ENCODE measurements around the gene AMOTL2.

Gene AMOTL2

GRCh38 chr3:134378818-134379217 is 4.6 kb upstream of the AMOTL2 start:
- DNase-seq (ENCODE audit: low read depth, low spot score): no peak

DNA sequence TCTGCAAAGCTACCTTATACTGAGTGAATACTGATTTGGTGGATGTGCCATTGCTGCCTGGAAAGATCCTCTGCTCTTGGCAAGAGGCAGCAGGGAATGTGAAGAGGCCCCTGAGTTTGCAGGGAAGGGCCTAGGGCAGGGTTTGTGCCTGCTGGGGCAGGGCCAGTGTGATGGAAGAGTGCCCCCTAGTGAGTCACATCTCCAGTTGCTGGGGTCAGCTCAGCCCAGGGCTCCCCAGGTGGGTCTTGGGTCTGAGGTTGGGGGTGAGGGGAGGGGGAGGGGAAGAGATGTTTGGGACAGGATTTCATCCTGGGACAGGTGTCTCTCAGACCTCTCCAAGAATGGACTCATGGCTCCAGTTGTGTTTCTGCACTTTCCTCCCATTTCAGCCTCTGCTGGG is 4.1 kb upstream of the AMOTL2 start:
- DNase-seq (ENCODE audit: low read depth, low spot score): no peak

GRCh38 chr3:134377896-134378295 is 3.6 kb upstream of the AMOTL2 start:
- DNase-seq (ENCODE audit: low read depth, low spot score): no peak

- no peak for DNase-seq (ENCODE audit: low read depth, low spot score)
These were observed 2.7 kb upstream of the AMOTL2 start for GRCh38 chr3:134376786-134377426.

GRCh38 chr3:134376385-134376765 is 2.1 kb upstream of the AMOTL2 start:
- DNase-seq (ENCODE audit: low read depth, low spot score): no peak

- no peak for DNase-seq (ENCODE audit: low read depth, low spot score)
These were observed 1.5 kb upstream of the AMOTL2 start for GRCh38 chr3:134375582-134376384.

- no peak for DNase-seq (ENCODE audit: low read depth, low spot score)
These were observed 739 bp upstream of the AMOTL2 start for GRCh38 chr3:134374791-134375581.

DNA sequence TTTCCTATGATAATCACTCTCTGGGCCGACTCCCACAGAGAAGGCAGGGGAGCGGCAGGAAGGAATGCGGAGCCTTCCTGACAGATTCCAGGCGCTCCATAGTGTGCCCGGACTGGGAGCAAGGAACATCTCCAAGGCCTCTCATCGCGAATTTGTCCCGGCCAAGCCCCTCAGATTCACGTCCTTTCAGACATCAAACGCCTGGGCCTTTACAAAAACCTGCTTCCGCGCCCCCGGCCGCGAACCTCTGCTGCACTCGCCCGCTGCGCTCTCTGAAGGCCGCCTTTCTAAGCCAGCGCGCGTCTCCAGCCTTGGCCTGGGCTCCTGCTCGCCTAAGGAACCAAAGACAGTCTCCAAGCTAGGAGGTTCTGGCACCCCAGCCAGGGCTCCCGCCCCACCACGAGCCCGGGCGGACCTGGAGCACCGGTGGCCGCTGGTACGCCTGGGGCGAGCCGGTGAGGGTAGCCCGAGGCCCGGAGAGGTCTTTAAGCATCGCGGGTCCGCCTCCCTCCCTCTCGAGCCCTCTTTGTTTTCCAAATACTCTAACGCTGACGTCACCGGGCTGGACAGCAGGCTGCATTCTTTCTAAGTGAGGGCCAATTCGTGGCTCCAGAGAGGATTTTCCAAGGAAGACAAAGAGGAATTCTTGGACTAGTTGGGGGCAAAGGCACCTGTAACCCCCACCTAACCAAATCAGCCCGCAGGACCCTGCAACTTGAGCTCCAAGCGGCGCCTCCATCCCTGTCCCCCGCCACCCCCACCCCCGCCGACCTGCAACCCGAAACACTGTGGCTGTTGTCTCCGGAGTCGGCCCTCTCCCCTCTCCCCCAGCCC is 759 bp downstream of the AMOTL2 start:
- no peak for DNase-seq (ENCODE audit: low read depth, low spot score)

DNA sequence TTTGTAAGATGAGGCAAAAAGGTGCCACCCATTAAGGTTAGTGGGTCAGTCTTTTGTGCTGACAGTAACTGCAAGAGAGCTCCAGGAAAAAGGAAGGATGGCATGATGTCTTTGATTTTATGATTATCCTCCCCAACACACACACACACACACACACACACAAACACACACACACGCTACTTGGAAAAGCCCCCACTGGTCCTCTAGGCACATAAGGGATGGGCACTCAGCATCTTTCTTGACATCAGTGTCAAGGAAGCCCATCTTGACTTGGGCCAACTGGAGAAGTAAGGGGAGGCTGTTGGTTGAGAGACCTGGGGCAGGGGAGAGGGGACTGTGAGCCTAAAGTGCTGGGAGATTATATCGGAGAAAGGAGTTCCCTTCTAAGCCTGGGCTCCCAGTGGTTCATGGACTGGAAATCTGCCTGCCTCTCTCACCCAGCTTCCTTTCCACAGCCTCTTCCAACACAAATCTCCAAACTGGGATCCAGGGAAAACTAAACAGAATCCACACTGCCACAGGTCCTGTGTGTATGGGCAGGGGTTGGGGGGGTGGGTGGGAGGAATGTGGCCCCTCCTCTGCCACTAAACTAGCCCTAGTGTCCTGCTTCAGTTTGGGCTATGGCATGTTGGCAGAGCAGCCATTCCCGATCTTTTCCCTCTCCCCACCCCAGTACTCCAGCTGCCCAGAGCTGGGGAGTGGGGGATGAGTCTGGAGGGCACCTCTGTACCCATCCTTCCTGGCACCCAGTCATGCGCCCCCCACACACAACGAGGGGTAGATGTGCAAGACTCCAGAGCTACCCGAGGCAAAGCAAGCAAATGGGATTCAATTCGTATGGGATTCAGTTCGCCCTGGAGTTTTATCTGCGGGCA is 1.6 kb downstream of the AMOTL2 start:
- DNase-seq (ENCODE audit: low read depth, low spot score): no peak

DNA sequence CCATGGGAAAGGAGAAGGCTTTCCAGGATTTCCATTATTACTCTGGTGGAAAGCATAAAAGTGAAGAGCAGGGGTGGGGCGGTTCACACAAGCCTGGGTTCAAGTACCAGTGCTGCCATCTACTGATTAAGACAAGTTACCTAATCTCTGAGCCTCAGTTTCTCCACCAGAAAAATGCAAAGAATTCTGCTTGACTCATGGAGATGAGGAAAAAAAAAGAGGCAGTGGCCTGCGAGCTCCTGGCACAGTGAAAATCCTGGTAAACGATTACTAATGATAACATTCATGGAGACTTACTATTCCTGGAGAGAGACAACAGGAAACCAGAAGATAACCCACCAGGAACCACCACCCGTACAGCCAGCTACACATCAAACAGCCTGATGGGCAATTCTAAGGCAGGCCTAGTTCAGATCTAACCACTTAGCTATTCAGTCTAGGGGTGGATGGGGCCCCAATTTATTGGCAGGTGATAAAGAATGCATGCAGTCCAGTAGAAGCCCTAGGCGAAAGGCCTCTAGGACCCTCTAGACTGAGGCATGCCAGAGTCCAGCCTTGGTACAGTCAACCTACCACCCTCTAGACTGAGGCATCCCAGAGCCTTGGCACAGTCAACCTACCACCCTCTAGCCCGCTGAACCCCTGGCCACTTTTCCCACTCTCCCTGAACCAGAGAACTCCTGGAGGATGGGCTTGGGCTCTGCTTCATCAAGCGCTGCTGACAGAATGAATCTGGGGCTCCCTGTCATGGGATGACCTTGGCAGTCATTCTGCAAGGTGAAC is 2.5 kb downstream of the AMOTL2 start:
- no peak for DNase-seq (ENCODE audit: low read depth, low spot score)

GRCh38 chr3:134370611-134371531 is 3.4 kb downstream of the AMOTL2 start:
- no peak for DNase-seq (ENCODE audit: low read depth, low spot score)

DNA sequence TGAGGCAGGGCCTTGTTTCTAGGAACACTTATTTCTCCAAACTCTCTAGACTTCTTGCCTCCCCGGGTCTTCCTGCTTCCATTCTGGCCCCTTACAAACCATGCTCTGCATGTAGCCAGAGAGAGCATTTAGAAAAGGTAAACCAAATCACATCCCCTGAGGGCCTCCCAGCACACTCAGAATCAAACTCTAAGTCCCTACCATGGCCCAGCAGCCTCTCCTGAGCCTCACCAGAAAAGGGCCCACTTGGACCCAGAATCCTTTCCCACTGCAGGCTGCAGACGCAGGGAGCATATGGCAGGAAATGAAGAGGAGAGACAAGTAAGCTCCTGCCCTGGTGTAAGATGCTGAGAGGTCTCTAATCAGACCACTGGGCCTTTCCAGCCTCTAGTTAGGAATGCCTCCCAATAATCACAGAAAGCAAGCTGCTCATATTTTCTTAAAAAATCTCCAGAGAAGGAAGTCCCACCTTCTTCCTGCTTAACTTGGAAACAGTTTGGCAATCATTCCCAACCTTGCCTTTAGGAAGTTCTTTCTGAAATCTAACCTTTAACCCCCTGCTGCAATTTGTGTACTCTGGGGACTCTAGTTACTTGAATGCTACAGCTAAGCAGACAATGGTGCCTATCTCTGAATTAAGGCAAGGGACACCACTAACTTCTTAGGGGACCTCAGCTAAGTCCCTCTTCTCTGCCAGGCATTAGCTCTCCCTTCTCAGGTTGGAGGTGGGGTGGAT is 4.2 kb downstream of the AMOTL2 start:
- DNase-seq (ENCODE audit: low read depth, low spot score): no peak

DNA sequence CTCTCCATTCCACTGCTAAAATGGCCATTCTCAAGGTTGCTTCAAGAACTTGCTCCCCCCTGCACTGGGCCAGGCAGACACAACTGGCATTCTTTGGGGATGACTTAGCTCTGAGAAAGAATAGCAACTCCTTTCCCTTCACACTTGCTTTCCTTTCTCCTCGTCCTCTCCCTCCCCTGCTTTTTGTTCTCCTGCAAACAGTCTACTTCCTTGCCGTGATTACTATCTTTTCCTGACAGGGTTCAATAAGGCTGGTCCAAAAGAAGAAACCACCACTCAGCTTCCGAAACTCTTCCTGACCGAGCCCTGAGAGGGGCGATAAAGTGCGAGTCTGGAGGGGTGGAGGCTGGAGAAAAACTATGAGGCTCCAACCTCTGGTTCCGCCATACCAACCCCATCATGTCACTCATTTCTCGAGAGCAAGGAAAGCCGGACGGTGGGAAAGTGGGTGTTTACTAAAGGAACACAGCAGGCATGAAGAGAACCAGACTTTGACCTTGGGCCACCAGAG is 5.0 kb downstream of the AMOTL2 start:
- no peak for DNase-seq (ENCODE audit: low read depth, low spot score)

- DNase-seq (ENCODE audit: low read depth, low spot score): no peak
These were observed 5.5 kb downstream of the AMOTL2 start for GRCh38 chr3:134368751-134369105.

GRCh38 chr3:134367869-134368750 is 6.1 kb downstream of the AMOTL2 start:
- no peak for DNase-seq (ENCODE audit: low read depth, low spot score)

DNA sequence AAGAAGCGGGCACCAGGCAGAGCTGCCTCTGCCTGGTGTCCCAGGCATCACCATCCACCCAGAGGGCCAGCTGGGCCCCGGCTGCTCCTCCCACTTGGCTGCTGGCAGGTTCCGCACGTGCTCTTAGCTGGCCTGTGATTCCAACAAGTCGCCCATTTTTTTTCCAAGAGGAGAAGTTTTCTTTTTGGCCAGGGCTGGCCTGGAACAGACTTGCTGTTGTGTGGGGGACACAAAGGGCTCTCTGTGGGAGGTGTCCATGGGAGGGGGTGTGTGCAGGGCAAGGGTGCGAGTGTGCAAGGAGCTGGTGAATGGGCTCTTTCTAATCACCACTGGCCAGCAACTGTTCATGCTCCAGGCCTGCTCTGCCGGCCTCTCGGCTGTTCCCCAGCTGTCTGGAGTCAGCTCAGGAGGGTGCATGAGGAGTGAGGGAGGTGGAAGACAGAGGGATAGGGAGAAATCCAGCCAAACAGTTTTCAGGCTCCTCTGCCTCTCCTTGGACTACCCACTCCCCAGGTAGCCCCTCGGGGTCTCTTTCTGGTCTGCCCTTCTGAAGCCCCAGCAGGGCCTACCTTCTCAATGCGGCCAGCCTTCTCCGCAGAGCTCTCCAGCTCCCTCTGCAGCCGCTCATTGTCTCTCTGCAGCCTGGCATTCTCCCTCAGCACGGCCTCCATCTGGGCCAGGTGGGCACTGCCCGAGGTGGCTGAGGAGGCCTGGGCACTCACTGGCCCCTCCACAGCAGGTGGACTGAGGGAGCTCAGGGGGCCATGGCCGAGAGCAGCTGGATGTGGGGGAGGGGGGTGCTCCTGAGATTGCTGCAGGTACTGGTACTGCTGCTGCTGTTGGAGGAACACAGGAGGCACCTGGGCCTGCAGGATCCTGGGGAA is 7.1 kb downstream of the AMOTL2 start:
- no peak for DNase-seq (ENCODE audit: low read depth, low spot score)
